GM23338 (cell line): ENCODE data around the gene SART3.

Experiments used
- CREB1 ChIP-seq: fragments of 250-450 bp; sonication (Bioruptor Pico); IDR thresholded peaks from 2 replicates; pipeline ENCODE4 v1.5.0; 2020; ENCODE audit warnings: low read depth, mild to moderate bottlenecking, moderate library complexity
- CTCF ChIP-seq, 2 experiments: fragments of 200-600 bp in 1 of 2; sonication (generic) in 1 of 2; conservative IDR thresholded peaks; 2 replicates each; pipeline versions ENCODE4 v1.5.1 to v1.6.1; 2016 to 2017; ENCODE audit warnings: antibody characterized with exemption in 2 of 2, low read depth in 2 of 2, mild to moderate bottlenecking in 2 of 2, moderate library complexity in 1 of 2
- ETS1 ChIP-seq: IDR thresholded peaks from 2 replicates; pipeline ENCODE4 v1.6.1; 2016; ENCODE audit warnings: antibody characterized with exemption
- EZH2 ChIP-seq: fragments of 200-600 bp; sonication (generic); IDR thresholded peaks from one replicate; pipeline ENCODE4 v1.8.0; 2017; ENCODE audit warnings: antibody characterized with exemption, mild to moderate bottlenecking, low read depth; ENCODE audit not compliant: unreplicated experiment
- EZH2phosphoT487 ChIP-seq: fragments of 200-600 bp; sonication (generic); IDR thresholded peaks from one replicate; pipeline ENCODE4 v1.8.1; 2018; ENCODE audit warnings: antibody characterized with exemption; ENCODE audit not compliant: unreplicated experiment
- JUNB ChIP-seq: IDR thresholded peaks from one replicate; pipeline ENCODE4 v1.6.1; 2016; ENCODE audit warnings: antibody characterized with exemption; ENCODE audit not compliant: unreplicated experiment
- NANOG ChIP-seq: IDR thresholded peaks from 2 replicates; pipeline ENCODE4 v1.6.1; 2016; ENCODE audit warnings: antibody characterized with exemption, borderline replicate concordance
- POLR2AphosphoS5 ChIP-seq: IDR thresholded peaks from 2 replicates; pipeline ENCODE4 v1.6.1; 2016; ENCODE audit warnings: antibody characterized with exemption, low read depth
- REST ChIP-seq: IDR thresholded peaks from one replicate; pipeline ENCODE4 v1.6.1; 2018; ENCODE audit warnings: antibody characterized with exemption; ENCODE audit not compliant: unreplicated experiment
- STAT1 ChIP-seq: IDR thresholded peaks from one replicate; pipeline ENCODE4 v1.6.1; 2016; ENCODE audit warnings: antibody characterized with exemption; ENCODE audit not compliant: unreplicated experiment
- ZNF114 ChIP-seq: fragments of 250-450 bp; sonication (Bioruptor Pico); IDR thresholded peaks from 2 replicates; pipeline ENCODE4 v1.5.0; 2020; ENCODE audit warnings: mild to moderate bottlenecking, moderate library complexity
- ZNF331 ChIP-seq: fragments of 250-450 bp; sonication (Bioruptor Pico); IDR thresholded peaks from 2 replicates; pipeline ENCODE4 v1.5.0; 2020; ENCODE audit warnings: low read depth, mild to moderate bottlenecking, moderate library complexity
- ZNF462 ChIP-seq: fragments of 250-450 bp; sonication (Bioruptor Pico); IDR thresholded peaks from 2 replicates; pipeline ENCODE4 v1.5.0; 2020; ENCODE audit warnings: mild to moderate bottlenecking, moderate library complexity

GRCh38 chr12:108514973-108515814 is 45.8 kb downstream of the SART3 start, which contains the start of gene FICD:
- TF ChIP-seq CTCF (conservative IDR thresholded peaks at IDR 0.05; ENCODE audit: low read depth in 2 of 2) (no peak), REST (peak; percentile 7), EZH2 (no peak), CREB1 (CRISPR knock-in tag) (peak; percentile 87), JUNB (no peak), ZNF331 (CRISPR knock-in tag) (no peak), EZH2phosphoT487 (no peak), STAT1 (no peak), POLR2AphosphoS5 (no peak; the same call in none of the 2 replicates), ETS1 (0 out of 2 replicates have a peak, but pooled peaks have one; percentile 14), NANOG (no peak), ZNF462 (CRISPR knock-in tag) (no peak), ZNF114 (no peak)
